Measurements from ENCODE around the gene OR5K4.
A peak's percentile ranks its signal among the peaks of the same experiment; 100 is the strongest.

Gene OR5K4, protein sequence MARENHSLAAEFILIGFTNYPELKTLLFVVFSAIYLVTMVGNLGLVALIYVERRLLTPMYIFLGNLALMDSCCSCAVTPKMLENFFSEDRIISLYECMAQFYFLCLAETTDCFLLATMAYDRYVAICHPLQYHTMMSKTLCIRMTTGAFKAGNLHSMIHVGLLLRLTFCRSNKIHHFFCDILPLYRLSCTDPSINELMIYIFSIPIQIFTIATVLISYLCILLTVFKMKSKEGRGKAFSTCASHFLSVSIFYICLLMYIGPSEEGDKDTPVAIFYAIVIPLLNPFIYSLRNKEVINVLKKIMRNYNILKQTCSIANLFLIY

DNA sequence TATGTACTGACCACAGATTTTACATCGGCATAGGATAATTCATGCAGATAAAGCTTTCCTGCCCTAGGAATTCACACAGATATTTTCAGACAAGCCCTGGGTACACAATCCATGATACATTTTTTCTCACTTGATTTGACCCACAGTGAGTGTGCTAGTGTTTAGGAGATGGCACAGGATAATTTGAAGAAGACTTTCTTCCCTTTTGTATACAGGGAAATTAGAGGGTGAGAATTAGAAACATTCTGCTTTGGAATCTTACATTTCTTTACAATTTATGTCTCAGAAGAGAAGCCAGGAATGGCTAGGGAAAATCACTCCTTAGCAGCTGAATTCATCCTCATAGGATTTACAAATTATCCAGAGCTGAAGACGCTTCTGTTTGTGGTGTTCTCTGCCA, at the start of gene OR5K4:
Gene OR5K4, plus strand, starts transcription at position 301 of the 400 bp plus-strand sequence. Its CDS starts 0 bp downstream, at position 301.
- 0 out of 2 replicates have a peak, but pooled peaks cover 5% of the 10 kb centered on the region for H3K9me3 ChIP-seq (ENCODE audit: insufficient read depth, low read length)
- no peak for DNase-seq (ENCODE audit: low read depth, low spot score)
- TF ChIP-seq YY1 (IDR thresholded peaks at IDR 0.05; ENCODE audit: insufficient read depth, insufficient read length) (no peak), SUZ12 (IDR thresholded peaks at IDR 0.05; ENCODE audit: extremely low read depth, insufficient read depth, insufficient read length) (no peak), ZNF274 (IDR thresholded peaks at IDR 0.05; ENCODE audit: low read depth, low read length) (no peak)
- no peak within 1 kb of the TSS for H3K9ac ChIP-seq (ENCODE audit: insufficient read length, low read depth)
- H3K27me3 ChIP-seq (ENCODE audit: insufficient read depth, insufficient read length), result no peaks in the 10 kb centered on the region
- H3K4me3 ChIP-seq (ENCODE audit: insufficient read length, low read depth), result no peak within 1 kb of the TSS
- no peaks in the 10 kb centered on the region for H3K4me1 ChIP-seq (ENCODE audit: insufficient read depth, insufficient read length)
- H3K36me3 ChIP-seq (ENCODE audit: insufficient read depth, insufficient read length, low read length), result no peaks in the 10 kb centered on the region

DNA sequence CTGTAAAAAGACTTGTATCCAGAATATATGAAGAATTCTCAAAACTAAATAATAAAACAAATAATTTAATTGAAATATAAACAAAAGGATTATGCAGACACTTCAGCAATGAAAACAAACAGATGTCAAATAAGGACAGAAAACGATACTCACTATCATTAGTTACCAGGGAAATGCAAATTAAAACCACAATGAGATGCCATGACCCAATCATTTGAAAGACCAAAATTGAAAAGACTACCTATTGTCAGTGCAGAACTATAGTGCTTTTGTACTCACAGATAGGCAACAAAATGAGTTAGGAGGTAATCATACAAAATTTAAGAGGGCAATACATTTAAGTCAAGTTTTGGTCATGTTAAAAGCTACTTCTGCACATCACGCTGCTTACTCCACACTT, 31.6 kb upstream of the OR5K4 start:
- no peak for TF ChIP-seq SUZ12 (IDR thresholded peaks at IDR 0.05; ENCODE audit: extremely low read depth, insufficient read depth, insufficient read length)
- no peak for TF ChIP-seq YY1 (IDR thresholded peaks at IDR 0.05; ENCODE audit: insufficient read depth, insufficient read length)
- DNase-seq (ENCODE audit: low read depth, low spot score), result no peak
- no peak overlapping the region for H3K9ac ChIP-seq (ENCODE audit: insufficient read length, low read depth)
- H3K4me1 ChIP-seq (ENCODE audit: insufficient read depth, insufficient read length), result no peaks in the 10 kb centered on the region
- H3K4me3 ChIP-seq (ENCODE audit: insufficient read length, low read depth), result no peak overlapping the region
- no peaks in the 10 kb centered on the region for H3K9me3 ChIP-seq (ENCODE audit: insufficient read depth, low read length)
- H3K27me3 ChIP-seq (ENCODE audit: insufficient read depth, insufficient read length), result no peaks in the 10 kb centered on the region
- H3K36me3 ChIP-seq (ENCODE audit: insufficient read depth, insufficient read length, low read length), result no peaks in the 10 kb centered on the region

DNA sequence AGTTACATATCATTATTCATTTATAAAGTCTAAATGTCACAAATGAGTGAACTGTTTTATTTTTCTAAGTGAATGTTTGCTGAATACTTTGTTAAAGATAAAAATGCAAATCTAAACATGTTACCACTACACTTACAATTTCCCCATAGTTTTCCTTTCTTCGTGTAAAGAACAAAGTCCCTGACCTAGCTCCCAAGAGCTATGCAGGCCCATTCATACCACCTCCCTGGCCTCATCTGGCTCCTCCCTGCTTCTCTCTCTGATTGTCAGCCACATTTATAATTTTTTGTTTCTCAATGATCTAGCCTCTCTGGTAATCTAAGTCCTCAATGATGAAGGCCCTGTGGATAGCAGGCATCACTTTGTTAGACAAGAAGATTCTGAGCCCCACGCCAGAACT, 31.0 kb upstream of the OR5K4 start:
- no peak overlapping the region for H3K4me3 ChIP-seq (ENCODE audit: insufficient read length, low read depth)
- no peaks in the 10 kb centered on the region for H3K4me1 ChIP-seq (ENCODE audit: insufficient read depth, insufficient read length)
- H3K27me3 ChIP-seq (ENCODE audit: insufficient read depth, insufficient read length), result no peaks in the 10 kb centered on the region
- TF ChIP-seq SUZ12 (IDR thresholded peaks at IDR 0.05; ENCODE audit: extremely low read depth, insufficient read depth, insufficient read length) (no peak), ZNF274 (IDR thresholded peaks at IDR 0.05; ENCODE audit: low read depth, low read length) (no peak), YY1 (IDR thresholded peaks at IDR 0.05; ENCODE audit: insufficient read depth, insufficient read length) (no peak)
- H3K9ac ChIP-seq (ENCODE audit: insufficient read length, low read depth), result no peak overlapping the region
- no peaks in the 10 kb centered on the region for H3K36me3 ChIP-seq (ENCODE audit: insufficient read depth, insufficient read length, low read length)
- no peak for DNase-seq (ENCODE audit: low read depth, low spot score)
- no peaks in the 10 kb centered on the region for H3K9me3 ChIP-seq (ENCODE audit: insufficient read depth, low read length)

DNA sequence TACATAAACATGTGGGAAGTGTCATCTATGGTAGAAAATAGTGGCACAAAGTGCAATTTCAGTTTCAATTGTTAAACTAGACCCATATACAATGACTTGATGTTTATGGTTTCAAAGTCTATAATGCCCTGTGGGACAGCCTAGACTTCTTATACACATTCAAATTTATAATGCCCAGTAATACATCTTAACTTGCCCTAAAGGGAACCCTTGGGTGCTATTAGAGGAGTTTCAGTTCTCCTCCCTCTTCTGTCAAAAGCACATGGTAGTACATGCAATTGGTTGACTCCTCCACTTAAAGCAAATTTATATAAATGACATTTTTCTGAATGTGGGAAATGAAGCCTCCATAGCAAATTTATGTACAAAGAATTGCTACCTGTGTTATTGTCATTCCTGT, 30.2 kb upstream of the OR5K4 start:
- no peaks in the 10 kb centered on the region for H3K36me3 ChIP-seq (ENCODE audit: insufficient read depth, insufficient read length, low read length)
- H3K27me3 ChIP-seq (ENCODE audit: insufficient read depth, insufficient read length), result no peaks in the 10 kb centered on the region
- H3K9me3 ChIP-seq (ENCODE audit: insufficient read depth, low read length), result no peaks in the 10 kb centered on the region
- no peak overlapping the region for H3K9ac ChIP-seq (ENCODE audit: insufficient read length, low read depth)
- no peak overlapping the region for H3K4me3 ChIP-seq (ENCODE audit: insufficient read length, low read depth)
- TF ChIP-seq YY1 (IDR thresholded peaks at IDR 0.05; ENCODE audit: insufficient read depth, insufficient read length), result no peak
- TF ChIP-seq SUZ12 (IDR thresholded peaks at IDR 0.05; ENCODE audit: extremely low read depth, insufficient read depth, insufficient read length), result no peak
- no peak for TF ChIP-seq ZNF274 (IDR thresholded peaks at IDR 0.05; ENCODE audit: low read depth, low read length)
- no peaks in the 10 kb centered on the region for H3K4me1 ChIP-seq (ENCODE audit: insufficient read depth, insufficient read length)
- no peak for DNase-seq (ENCODE audit: low read depth, low spot score)

DNA sequence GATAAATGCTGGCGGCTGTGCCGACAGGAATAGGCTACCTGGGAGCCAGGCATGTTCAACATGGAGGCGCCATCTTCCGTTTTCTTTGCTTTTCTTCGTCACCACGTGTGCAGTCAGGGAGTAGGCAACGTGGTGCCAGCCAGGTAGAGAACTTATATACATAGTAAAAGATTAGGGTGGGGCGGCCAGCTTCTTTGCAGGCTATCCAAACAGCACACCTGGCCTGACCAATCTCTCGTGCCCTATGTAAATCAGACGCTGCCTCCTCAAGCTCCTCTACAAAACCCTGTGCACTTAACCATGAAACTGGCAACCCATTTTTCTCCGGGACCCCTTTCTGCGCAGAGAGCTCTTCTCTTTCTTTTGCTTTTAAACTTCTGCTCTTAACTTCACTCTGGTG, 28.6 kb upstream of the OR5K4 start:
- H3K9me3 ChIP-seq (ENCODE audit: insufficient read depth, low read length), result no peaks in the 10 kb centered on the region
- H3K9ac ChIP-seq (ENCODE audit: insufficient read length, low read depth), result no peak overlapping the region
- no peak overlapping the region for H3K4me3 ChIP-seq (ENCODE audit: insufficient read length, low read depth)
- H3K27me3 ChIP-seq (ENCODE audit: insufficient read depth, insufficient read length), result no peaks in the 10 kb centered on the region
- H3K36me3 ChIP-seq (ENCODE audit: insufficient read depth, insufficient read length, low read length), result no peaks in the 10 kb centered on the region
- peaks cover 3% of the 10 kb centered on the region for H3K4me1 ChIP-seq (ENCODE audit: insufficient read depth, insufficient read length)
- TF ChIP-seq ZNF274 (IDR thresholded peaks at IDR 0.05; ENCODE audit: low read depth, low read length), result no peak
- no peak for TF ChIP-seq SUZ12 (IDR thresholded peaks at IDR 0.05; ENCODE audit: extremely low read depth, insufficient read depth, insufficient read length)
- no peak for TF ChIP-seq YY1 (IDR thresholded peaks at IDR 0.05; ENCODE audit: insufficient read depth, insufficient read length)
- DNase-seq (ENCODE audit: low read depth, low spot score), result no peak

DNA sequence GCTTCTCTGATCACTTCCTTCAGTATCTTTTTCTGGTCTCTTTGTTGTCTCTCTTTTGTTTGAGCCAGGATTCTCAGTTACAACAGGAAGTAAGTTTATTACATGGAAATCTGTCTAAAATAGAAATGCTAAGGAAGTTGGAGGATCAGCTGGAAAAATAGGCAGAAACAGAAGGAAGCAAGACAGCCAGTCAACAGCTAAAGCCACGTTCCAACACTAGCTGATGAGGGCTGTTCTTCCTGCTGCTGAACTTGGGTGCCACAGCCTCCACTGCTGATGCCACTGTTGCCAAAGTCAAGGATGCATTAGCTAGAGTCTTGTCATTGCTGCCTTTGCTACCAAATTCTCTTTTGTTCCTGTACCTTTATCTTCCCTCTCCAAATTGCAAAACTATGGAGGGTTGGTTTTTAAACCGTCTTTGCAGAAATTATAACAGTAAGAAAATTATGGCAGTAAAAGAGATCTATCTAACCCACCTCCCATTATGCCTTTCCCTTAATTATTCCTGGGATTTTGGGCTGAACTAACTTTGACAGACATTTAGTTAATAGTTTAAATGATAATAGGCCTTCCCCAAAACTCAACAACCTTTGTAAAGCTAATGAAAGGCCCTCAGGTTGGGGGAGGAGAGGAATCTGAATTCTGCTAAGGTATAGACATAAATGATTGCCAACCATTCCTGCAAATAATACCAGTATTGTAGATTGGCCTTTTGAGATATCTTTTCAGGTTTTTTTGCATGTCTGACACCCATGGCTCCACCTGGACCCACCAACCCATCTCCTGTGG, 27.4 kb upstream of the OR5K4 start:
- Histone ChIP-seq H3K9me3 (ENCODE audit: insufficient read depth, low read length) (no peaks in the 10 kb centered on the region), H3K9ac (ENCODE audit: insufficient read length, low read depth) (no peak overlapping the region), H3K36me3 (ENCODE audit: insufficient read depth, insufficient read length, low read length) (no peaks in the 10 kb centered on the region), H3K27me3 (ENCODE audit: insufficient read depth, insufficient read length) (no peaks in the 10 kb centered on the region), H3K4me1 (ENCODE audit: insufficient read depth, insufficient read length) (peaks cover 3% of the 10 kb centered on the region), H3K4me3 (ENCODE audit: insufficient read length, low read depth) (no peak overlapping the region)
- TF ChIP-seq YY1 (IDR thresholded peaks at IDR 0.05; ENCODE audit: insufficient read depth, insufficient read length), result no peak
- TF ChIP-seq SUZ12 (IDR thresholded peaks at IDR 0.05; ENCODE audit: extremely low read depth, insufficient read depth, insufficient read length), result no peak
- TF ChIP-seq ZNF274 (IDR thresholded peaks at IDR 0.05; ENCODE audit: low read depth, low read length), result no peak
- peak; percentile 30 for DNase-seq (ENCODE audit: low read depth, low spot score)

DNA sequence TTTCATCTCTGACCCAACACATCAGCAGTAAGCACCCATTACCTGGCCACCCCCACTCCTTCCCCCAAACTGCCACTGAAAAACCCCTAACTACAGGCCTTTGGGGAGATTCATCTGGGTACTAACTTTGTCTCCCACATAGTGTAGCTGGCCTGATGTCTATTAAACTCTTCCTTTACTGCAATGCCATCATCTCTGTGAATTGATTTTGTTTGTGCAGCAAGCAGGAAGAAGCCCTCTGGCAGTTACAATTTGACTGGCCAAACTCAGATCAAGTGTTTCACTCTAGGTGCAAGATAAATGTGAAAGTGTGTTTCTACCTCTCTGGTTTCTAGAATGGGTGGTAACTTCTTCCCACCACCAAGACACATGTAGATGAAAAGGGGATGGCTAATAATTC, 26.7 kb upstream of the OR5K4 start:
- Histone ChIP-seq H3K36me3 (ENCODE audit: insufficient read depth, insufficient read length, low read length) (no peaks in the 10 kb centered on the region), H3K27me3 (ENCODE audit: insufficient read depth, insufficient read length) (no peaks in the 10 kb centered on the region), H3K4me1 (ENCODE audit: insufficient read depth, insufficient read length) (peaks cover 3% of the 10 kb centered on the region), H3K9me3 (ENCODE audit: insufficient read depth, low read length) (no peaks in the 10 kb centered on the region), H3K4me3 (ENCODE audit: insufficient read length, low read depth) (no peak overlapping the region), H3K9ac (ENCODE audit: insufficient read length, low read depth) (no peak overlapping the region)
- TF ChIP-seq ZNF274 (IDR thresholded peaks at IDR 0.05; ENCODE audit: low read depth, low read length), result no peak
- no peak for TF ChIP-seq YY1 (IDR thresholded peaks at IDR 0.05; ENCODE audit: insufficient read depth, insufficient read length)
- DNase-seq (ENCODE audit: low read depth, low spot score), result no peak
